SK-N-SH (cell line): ENCODE data around the gene S100A2. TPM values are rescaled to one million over a fixed set of nuclear protein-coding genes. Genes with fewer than 3 reads are reported as not detected.

Experiments used
- CTCF ChIP-seq: fragments of 200-600 bp; sonication (generic); IDR thresholded peaks from 2 replicates; pipeline ENCODE4 v1.6.1; 2017; ENCODE audit warnings: antibody characterized with exemption, mild to moderate bottlenecking, moderate library complexity
- EZH2phosphoT487 ChIP-seq: fragments of 200-600 bp; sonication (generic); IDR thresholded peaks from 2 replicates; pipeline ENCODE4 v1.6.1; 2017; ENCODE audit warnings: low read depth, mixed run types, mild to moderate bottlenecking, antibody characterized with exemption, moderate library complexity, borderline replicate concordance
- FOSL2 ChIP-seq: IDR thresholded peaks from 2 replicates; pipeline ENCODE4 v1.4.0; 2012; ENCODE audit warnings: low read depth, mild to moderate bottlenecking, moderate library complexity, borderline replicate concordance
- FOXJ3 ChIP-seq: sonication (generic); formaldehyde crosslinking; IDR thresholded peaks from 2 replicates; pipeline ENCODE4 v1.5.1; 2020; ENCODE audit warnings: mild to moderate bottlenecking, missing genetic modification reagents
- FOXM1 ChIP-seq: IDR thresholded peaks from 2 replicates; pipeline ENCODE4 v1.4.0; 2012; ENCODE audit warnings: low read depth, mild to moderate bottlenecking
- MAX ChIP-seq: IDR thresholded peaks from 2 replicates; pipeline ENCODE4 v1.4.0; 2012; ENCODE audit warnings: low read depth
- REST ChIP-seq: IDR thresholded peaks from 2 replicates; pipeline ENCODE4 v1.6.1; 2012; ENCODE audit warnings: mild to moderate bottlenecking, low read depth, low read length, moderate library complexity
- RFX5 ChIP-seq: IDR thresholded peaks from 2 replicates; pipeline ENCODE4 v1.6.1; 2012; ENCODE audit warnings: mild to moderate bottlenecking, improper control_type of control experiment, low read length
- SMC3 ChIP-seq: IDR thresholded peaks from 2 replicates; pipeline ENCODE4 v1.6.1; 2012; ENCODE audit warnings: low read depth, low read length, improper control_type of control experiment
- TCF12 ChIP-seq: IDR thresholded peaks from 2 replicates; pipeline ENCODE4 v1.4.0; 2012
- TEAD4 ChIP-seq: IDR thresholded peaks from 2 replicates; pipeline ENCODE4 v1.4.0; 2012; ENCODE audit warnings: mild to moderate bottlenecking, borderline replicate concordance; ENCODE audit not compliant: insufficient read depth
- USF2 ChIP-seq: fragments of 150-350 bp; IDR thresholded peaks from 2 replicates; pipeline ENCODE4 v1.6.1; 2017; ENCODE audit warnings: antibody characterized with exemption, low read length, low read depth, borderline replicate concordance
- ZBTB33 ChIP-seq: IDR thresholded peaks from 2 replicates; pipeline ENCODE4 v1.4.0; 2012; ENCODE audit warnings: low read depth, borderline replicate concordance
- polyA plus RNA-seq, 3 experiments: library from polyadenylated mRNA; depleted of rRNA; stranded (reverse); fragments of >200 nt; gene quantifications; 2 replicates each; pipeline ENCODE4 v1.2.3, GENCODE V29; 2012

S100A2 gene
- polyA plus RNA-seq, 1 of the 3 experiments (the other 2 are of a cell fraction) = 31.4 TPM

- no peak for TF ChIP-seq REST
- peak; percentile 75; the same call in 1 of the 2 replicates for TF ChIP-seq ZBTB33
- TF ChIP-seq TEAD4 = 0 out of 2 replicates have a peak, but pooled peaks have one; percentile 35
- peak; percentile 98 for TF ChIP-seq FOSL2
- no peak for TF ChIP-seq USF2
- no peak for TF ChIP-seq EZH2phosphoT487
- no peak for TF ChIP-seq CTCF
- peak; percentile 92 for TF ChIP-seq MAX
- TF ChIP-seq TCF12 = peak; percentile 80
- TF ChIP-seq FOXM1 = no peak
- no peak for TF ChIP-seq SMC3
- no peak for TF ChIP-seq FOXJ3 (CRISPR knock-in tag)
- TF ChIP-seq RFX5 = no peak
Measured at GRCh38 chr1:153533689-153534201, 31.9 kb downstream of the S100A2 start (continued).
